ENCODE measurements around the gene CASZ1. TPM values are rescaled to one million over a fixed set of nuclear protein-coding genes. Genes with fewer than 3 reads are reported as not detected.

The CASZ1 gene
- total RNA-seq, 1 experiment from 2014 or later: 11.7 TPM

DNA sequence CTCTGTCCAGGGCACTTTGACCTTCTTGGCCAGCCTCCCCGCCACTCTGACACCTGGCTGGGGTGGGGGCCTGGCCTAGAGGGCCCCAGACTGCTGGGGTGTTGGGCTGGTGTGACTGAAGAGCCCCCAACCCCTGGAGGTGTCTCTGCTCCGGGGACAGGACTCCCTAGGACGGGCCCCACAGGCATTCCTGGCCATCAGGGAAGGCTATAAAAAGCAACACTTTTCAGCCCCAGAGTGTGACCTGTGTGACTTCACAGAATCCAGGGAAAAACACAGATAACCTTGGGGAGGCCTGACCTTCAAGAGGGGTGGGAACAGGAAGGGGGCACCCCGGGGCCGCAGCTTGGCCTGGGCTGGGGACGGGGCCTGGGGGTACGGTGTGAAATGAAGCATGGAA, 24.0 kb upstream of the CASZ1 start:
- Mint-ChIP-seq H3K27me3 (ENCODE audit: low read depth) (no peaks in the 10 kb centered on the region; the same call in 1 of the 2 replicates), H3K4me3 (no peak overlapping the region), H3K9me3 (no peaks in the 10 kb centered on the region), H3K36me3 (no peaks in the 10 kb centered on the region), H3K4me1 (peaks cover 15% of the 10 kb centered on the region), H3K27ac (no peak overlapping the region)
- POLR2A ChIA-PET: no interaction called here
- no peak for TF ChIP-seq ETV6 (CRISPR knock-in tag; IDR thresholded peaks at IDR 0.05)
- TF ChIP-seq, protein P1, sequence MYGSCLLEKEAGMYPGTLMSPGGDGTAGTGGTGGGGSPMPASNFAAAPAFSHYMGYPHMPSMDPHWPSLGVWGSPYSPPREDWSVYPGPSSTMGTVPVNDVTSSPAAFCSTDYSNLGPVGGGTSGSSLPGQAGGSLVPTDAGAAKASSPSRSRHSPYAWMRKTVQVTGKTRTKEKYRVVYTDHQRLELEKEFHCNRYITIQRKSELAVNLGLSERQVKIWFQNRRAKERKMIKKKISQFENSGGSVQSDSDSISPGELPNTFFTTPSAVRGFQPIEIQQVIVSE (CRISPR knock-in tag; IDR thresholded peaks at IDR 0.05; ENCODE audit: borderline replicate concordance): no peak
- no peak for TF ChIP-seq MYBL2 (CRISPR knock-in tag; IDR thresholded peaks at IDR 0.05)
- no peak for TF ChIP-seq RELA (CRISPR knock-in tag; IDR thresholded peaks at IDR 0.05; ENCODE audit: borderline replicate concordance)
- TF ChIP-seq ZNF423 (CRISPR knock-in tag; IDR thresholded peaks at IDR 0.05): no peak
- TF ChIP-seq, protein P2, sequence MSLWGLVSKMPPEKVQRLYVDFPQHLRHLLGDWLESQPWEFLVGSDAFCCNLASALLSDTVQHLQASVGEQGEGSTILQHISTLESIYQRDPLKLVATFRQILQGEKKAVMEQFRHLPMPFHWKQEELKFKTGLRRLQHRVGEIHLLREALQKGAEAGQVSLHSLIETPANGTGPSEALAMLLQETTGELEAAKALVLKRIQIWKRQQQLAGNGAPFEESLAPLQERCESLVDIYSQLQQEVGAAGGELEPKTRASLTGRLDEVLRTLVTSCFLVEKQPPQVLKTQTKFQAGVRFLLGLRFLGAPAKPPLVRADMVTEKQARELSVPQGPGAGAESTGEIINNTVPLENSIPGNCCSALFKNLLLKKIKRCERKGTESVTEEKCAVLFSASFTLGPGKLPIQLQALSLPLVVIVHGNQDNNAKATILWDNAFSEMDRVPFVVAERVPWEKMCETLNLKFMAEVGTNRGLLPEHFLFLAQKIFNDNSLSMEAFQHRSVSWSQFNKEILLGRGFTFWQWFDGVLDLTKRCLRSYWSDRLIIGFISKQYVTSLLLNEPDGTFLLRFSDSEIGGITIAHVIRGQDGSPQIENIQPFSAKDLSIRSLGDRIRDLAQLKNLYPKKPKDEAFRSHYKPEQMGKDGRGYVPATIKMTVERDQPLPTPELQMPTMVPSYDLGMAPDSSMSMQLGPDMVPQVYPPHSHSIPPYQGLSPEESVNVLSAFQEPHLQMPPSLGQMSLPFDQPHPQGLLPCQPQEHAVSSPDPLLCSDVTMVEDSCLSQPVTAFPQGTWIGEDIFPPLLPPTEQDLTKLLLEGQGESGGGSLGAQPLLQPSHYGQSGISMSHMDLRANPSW (CRISPR knock-in tag; conservative IDR thresholded peaks at IDR 0.05; ENCODE audit: low read depth): no peak
- no peak for TF ChIP-seq ZNF416 (CRISPR knock-in tag; IDR thresholded peaks at IDR 0.05)
- TF ChIP-seq, protein P3, sequence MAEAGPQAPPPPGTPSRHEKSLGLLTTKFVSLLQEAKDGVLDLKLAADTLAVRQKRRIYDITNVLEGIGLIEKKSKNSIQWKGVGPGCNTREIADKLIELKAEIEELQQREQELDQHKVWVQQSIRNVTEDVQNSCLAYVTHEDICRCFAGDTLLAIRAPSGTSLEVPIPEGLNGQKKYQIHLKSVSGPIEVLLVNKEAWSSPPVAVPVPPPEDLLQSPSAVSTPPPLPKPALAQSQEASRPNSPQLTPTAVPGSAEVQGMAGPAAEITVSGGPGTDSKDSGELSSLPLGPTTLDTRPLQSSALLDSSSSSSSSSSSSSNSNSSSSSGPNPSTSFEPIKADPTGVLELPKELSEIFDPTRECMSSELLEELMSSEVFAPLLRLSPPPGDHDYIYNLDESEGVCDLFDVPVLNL (CRISPR knock-in tag; IDR thresholded peaks at IDR 0.05; ENCODE audit: borderline replicate concordance, low read depth): no peak
- no peak for TF ChIP-seq ZNF317 (CRISPR knock-in tag; IDR thresholded peaks at IDR 0.05; ENCODE audit: borderline replicate concordance, low read depth)
- ATAC-seq (no peak), DNase-seq (ENCODE audit: low spot score) (no peak)
- CTCF ChIA-PET: interaction anchor here (1.3 kb wide), 1 partner anchor 90 kb away, joined by 5 read pairs; no protein-coding TSS in a partner anchor

DNA sequence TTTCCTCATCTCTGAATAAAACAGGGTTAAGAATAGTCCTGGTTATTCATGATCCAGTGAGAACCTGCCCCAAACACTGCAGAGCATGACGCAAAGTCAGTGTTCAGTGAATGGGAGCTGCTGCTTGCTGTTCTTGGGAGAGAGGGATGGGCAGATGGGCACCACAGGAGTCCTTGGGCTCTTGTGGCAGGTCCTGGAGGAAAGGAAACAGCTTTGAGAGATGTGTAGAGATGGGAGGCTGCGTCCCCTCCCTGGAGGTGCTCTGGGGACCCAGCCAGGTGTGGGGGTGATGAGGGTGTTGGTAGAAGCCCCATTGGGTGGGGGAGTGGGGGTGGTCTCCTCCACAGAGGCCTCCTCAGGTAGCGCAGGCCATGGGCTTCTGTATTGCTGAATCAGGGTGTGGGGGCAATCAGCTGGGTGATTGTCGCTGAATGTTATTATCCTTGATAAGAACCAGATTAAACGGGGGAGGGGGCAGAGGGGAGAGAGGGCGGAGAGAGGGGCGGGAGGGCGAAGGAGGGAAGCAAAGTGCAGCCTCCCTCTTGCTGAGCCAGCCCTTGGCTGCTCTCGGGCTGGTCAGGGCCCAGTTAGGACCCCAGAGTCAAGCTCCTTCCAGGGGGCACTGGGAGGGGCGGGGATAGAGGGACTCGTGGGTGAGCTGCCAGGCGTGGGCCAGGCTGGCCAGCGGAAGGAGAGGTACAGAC, 22.9 kb upstream of the CASZ1 start:
- CTCF ChIA-PET: interaction anchor here (0.6 to 1.2 kb wide), 2 partner anchors 48 to 70 kb away, joined by 3 read pairs; no protein-coding TSS in a partner anchor
- no peak overlapping the region for H3K4me3 Mint-ChIP-seq
- H3K27me3 Mint-ChIP-seq (ENCODE audit: low read depth): no peaks in the 10 kb centered on the region; the same call in 1 of the 2 replicates
- peak overlapping the region; percentile 70; the same call in 1 of the 2 replicates for H3K27ac Mint-ChIP-seq
- POLR2A ChIA-PET: no interaction called here
- H3K9me3 Mint-ChIP-seq: no peaks in the 10 kb centered on the region
- no peaks in the 10 kb centered on the region for H3K36me3 Mint-ChIP-seq
- peaks cover 26% of the 10 kb centered on the region for H3K4me1 Mint-ChIP-seq
- DNase-seq (ENCODE audit: low spot score) (no peak), ATAC-seq (no peak)
- TF ChIP-seq, protein P4, sequence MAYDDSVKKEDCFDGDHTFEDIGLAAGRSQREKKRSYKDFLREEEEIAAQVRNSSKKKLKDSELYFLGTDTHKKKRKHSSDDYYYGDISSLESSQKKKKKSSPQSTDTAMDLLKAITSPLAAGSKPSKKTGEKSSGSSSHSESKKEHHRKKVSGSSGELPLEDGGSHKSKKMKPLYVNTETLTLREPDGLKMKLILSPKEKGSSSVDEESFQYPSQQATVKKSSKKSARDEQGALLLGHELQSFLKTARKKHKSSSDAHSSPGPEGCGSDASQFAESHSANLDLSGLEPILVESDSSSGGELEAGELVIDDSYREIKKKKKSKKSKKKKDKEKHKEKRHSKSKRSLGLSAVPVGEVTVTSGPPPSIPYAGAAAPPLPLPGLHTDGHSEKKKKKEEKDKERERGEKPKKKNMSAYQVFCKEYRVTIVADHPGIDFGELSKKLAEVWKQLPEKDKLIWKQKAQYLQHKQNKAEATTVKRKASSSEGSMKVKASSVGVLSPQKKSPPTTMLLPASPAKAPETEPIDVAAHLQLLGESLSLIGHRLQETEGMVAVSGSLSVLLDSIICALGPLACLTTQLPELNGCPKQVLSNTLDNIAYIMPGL (CRISPR knock-in tag; IDR thresholded peaks at IDR 0.05): no peak
- TF ChIP-seq SOX15 (CRISPR knock-in tag; IDR thresholded peaks at IDR 0.05): no peak
- no peak for TF ChIP-seq CREB1 (CRISPR knock-in tag; IDR thresholded peaks at IDR 0.05)
- TF ChIP-seq NFE2L1 (CRISPR knock-in tag; IDR thresholded peaks at IDR 0.05): no peak
- TF ChIP-seq NR1H2 (CRISPR knock-in tag; IDR thresholded peaks at IDR 0.05): no peak
- TF ChIP-seq, protein P5, sequence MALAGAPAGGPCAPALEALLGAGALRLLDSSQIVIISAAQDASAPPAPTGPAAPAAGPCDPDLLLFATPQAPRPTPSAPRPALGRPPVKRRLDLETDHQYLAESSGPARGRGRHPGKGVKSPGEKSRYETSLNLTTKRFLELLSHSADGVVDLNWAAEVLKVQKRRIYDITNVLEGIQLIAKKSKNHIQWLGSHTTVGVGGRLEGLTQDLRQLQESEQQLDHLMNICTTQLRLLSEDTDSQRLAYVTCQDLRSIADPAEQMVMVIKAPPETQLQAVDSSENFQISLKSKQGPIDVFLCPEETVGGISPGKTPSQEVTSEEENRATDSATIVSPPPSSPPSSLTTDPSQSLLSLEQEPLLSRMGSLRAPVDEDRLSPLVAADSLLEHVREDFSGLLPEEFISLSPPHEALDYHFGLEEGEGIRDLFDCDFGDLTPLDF (CRISPR knock-in tag; IDR thresholded peaks at IDR 0.05): no peak
- TF ChIP-seq, protein P6, sequence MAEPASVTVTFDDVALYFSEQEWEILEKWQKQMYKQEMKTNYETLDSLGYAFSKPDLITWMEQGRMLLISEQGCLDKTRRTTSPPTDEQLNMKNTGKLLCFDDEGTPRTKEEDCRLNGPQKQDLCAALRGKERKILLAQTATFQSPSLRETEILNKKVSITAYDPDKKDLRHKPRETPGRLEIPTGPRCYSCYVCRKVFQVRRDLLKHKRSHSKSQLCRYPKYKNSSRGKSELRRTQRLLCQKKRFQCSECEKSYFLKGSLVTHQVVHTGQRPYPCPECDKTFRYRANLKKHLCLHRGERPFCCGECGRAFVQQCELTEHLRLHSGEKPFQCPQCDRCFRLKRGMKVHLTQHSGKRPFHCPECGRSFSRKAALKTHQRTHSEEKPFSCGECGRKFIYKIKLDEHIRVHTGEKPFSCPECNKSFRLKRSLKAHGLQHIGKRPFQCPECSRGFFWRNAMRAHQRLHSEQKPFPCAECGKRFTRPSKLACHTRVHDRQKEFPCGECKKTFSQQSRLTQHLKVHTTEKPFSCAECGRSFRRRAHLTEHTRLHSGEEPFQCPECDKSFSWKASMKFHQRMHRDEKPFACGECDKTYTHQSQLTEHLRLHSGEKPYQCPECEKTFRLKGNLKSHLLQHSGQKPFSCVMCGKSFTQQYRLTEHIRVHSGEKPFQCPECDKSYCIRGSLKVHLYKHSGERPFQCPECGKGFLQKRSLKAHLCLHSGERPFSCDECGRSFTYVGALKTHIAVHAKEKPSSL (CRISPR knock-in tag; conservative IDR thresholded peaks at IDR 0.05): no peak
- no peak for TF ChIP-seq SMAD4 (CRISPR knock-in tag; IDR thresholded peaks at IDR 0.05)
- TF ChIP-seq, protein P7, sequence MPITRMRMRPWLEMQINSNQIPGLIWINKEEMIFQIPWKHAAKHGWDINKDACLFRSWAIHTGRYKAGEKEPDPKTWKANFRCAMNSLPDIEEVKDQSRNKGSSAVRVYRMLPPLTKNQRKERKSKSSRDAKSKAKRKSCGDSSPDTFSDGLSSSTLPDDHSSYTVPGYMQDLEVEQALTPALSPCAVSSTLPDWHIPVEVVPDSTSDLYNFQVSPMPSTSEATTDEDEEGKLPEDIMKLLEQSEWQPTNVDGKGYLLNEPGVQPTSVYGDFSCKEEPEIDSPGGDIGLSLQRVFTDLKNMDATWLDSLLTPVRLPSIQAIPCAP (CRISPR knock-in tag; IDR thresholded peaks at IDR 0.05): no peak
- TF ChIP-seq ZBTB21 (CRISPR knock-in tag; IDR thresholded peaks at IDR 0.05; ENCODE audit: borderline replicate concordance): no peak
- no peak for TF ChIP-seq TP53 (CRISPR knock-in tag; IDR thresholded peaks at IDR 0.05)
- no peak for TF ChIP-seq ESRRA (CRISPR knock-in tag; IDR thresholded peaks at IDR 0.05; ENCODE audit: borderline replicate concordance)
- no peak for TF ChIP-seq ETV6 (CRISPR knock-in tag; IDR thresholded peaks at IDR 0.05)
- TF ChIP-seq, protein P8, sequence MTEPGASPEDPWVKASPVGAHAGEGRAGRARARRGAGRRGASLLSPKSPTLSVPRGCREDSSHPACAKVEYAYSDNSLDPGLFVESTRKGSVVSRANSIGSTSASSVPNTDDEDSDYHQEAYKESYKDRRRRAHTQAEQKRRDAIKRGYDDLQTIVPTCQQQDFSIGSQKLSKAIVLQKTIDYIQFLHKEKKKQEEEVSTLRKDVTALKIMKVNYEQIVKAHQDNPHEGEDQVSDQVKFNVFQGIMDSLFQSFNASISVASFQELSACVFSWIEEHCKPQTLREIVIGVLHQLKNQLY (CRISPR knock-in tag; IDR thresholded peaks at IDR 0.05): no peak
- no peak for TF ChIP-seq JUN (CRISPR knock-in tag; IDR thresholded peaks at IDR 0.05)

Measured in WTC11 (cell line).